ENCODE measurements around the gene RAB6C. TPM values are rescaled to one million over a fixed set of nuclear protein-coding genes. Genes with fewer than 3 reads are reported as not detected.
"Not testable (repeated sequence)": the region's sequence is repeated elsewhere in the genome, so short reads cannot be mapped to it uniquely, and the experiment has no call there.

RAB6C gene
- total and polyA plus RNA-seq, 10 of the 15 experiments (the other 5 are each of a cell fraction or from before 2014, with no cell fraction given), result not detected

GRCh38 chr2:129976969-129977368, 2.5 kb upstream of the RAB6C start:
- H3K9me3 ChIP-seq (replicated peaks; ENCODE audit: control insufficient read depth, insufficient read depth, low read length); POLR2A ChIA-PET; ATAC-seq; H3K4me1 ChIP-seq (ENCODE audit: control insufficient read depth, insufficient read depth, low read length); H3K36me3 ChIP-seq (ENCODE audit: control insufficient read depth in 2 of 2, insufficient read depth in 2 of 2, low read length in 1 of 2); in situ Hi-C loops (cut with MboI); H3K27ac ChIP-seq (ENCODE audit: control insufficient read depth, insufficient read depth); H3K4me2 ChIP-seq (ENCODE audit: control insufficient read depth, insufficient read depth); SMC1A ChIA-PET (ENCODE audit: uncharacterized antibody, unreplicated experiment); BruUV-seq (replicated peaks); CTCF ChIA-PET; H3K4me3 ChIP-seq; FAIRE-seq; H3K27me3 ChIP-seq (replicated peaks in 1 of 2; ENCODE audit: control insufficient read depth in 2 of 2, insufficient read depth in 2 of 2, low read length in 1 of 2); intact Hi-C loops (cut with micrococcal nuclease; ENCODE audit: unreplicated experiment); H2AFZ ChIP-seq (ENCODE audit: control insufficient read depth, low read depth, low read length); RAD21 ChIA-PET (ENCODE audit: unreplicated experiment); H3K79me2 ChIP-seq (ENCODE audit: control insufficient read depth, insufficient read depth, low read length); H4K20me1 ChIP-seq (ENCODE audit: control insufficient read depth, insufficient read depth); H3K9ac ChIP-seq (ENCODE audit: control insufficient read depth, insufficient read depth, low read length); DNase-seq (ENCODE audit: low read depth, low spot score): not testable (repeated sequence)
- 2% methylated on average over 3 of the region's 3 CpGs for WGBS (ENCODE audit: insufficient coverage, insufficient replicate concordance, low lambda C conversion rate, missing lambda C conversion rate)

GRCh38 chr2:129977986-129978385, 1.5 kb upstream of the RAB6C start:
- no peak overlapping the region for H2AFZ ChIP-seq (ENCODE audit: control insufficient read depth, low read depth, low read length)
- intact Hi-C loops (cut with micrococcal nuclease; ENCODE audit: unreplicated experiment), result no loop called here
- CTCF ChIA-PET, result no interaction called here

More at GRCh38 chr2:129977986-129978385, 1.5 kb upstream of the RAB6C start:
- FAIRE-seq (no peak), DNase-seq (ENCODE audit: low read depth, low spot score) (no peak), ATAC-seq (no peak)
- POLR2A ChIA-PET, result no interaction called here
- Histone ChIP-seq H3K27me3 (replicated peaks in 1 of 2; ENCODE audit: control insufficient read depth in 2 of 2, insufficient read depth in 2 of 2, low read length in 1 of 2) (no peaks in the 10 kb centered on the region; a peak in 1 of 4 replicates), H3K36me3 (ENCODE audit: control insufficient read depth in 2 of 2, insufficient read depth in 2 of 2, low read length in 1 of 2) (no peaks in the 10 kb centered on the region), H3K79me2 (ENCODE audit: control insufficient read depth, insufficient read depth, low read length) (no peaks in the 10 kb centered on the region), H3K4me1 (ENCODE audit: control insufficient read depth, insufficient read depth, low read length) (no peaks in the 10 kb centered on the region), H3K4me2 (ENCODE audit: control insufficient read depth, insufficient read depth) (no peak overlapping the region), H3K9me3 (replicated peaks; ENCODE audit: control insufficient read depth, insufficient read depth, low read length) (no peaks in the 10 kb centered on the region), H3K27ac (ENCODE audit: control insufficient read depth, insufficient read depth) (no peak overlapping the region), H3K9ac (ENCODE audit: control insufficient read depth, insufficient read depth, low read length) (no peak overlapping the region), H4K20me1 (ENCODE audit: control insufficient read depth, insufficient read depth) (no peaks in the 10 kb centered on the region), H3K4me3 (no peak overlapping the region)
- no peak for TF ChIP-seq SPI1 (IDR thresholded peaks at IDR 0.05; ENCODE audit: borderline replicate concordance, insufficient read depth, low read depth, low read length)
- TF ChIP-seq KDM1A (IDR thresholded peaks at IDR 0.05; ENCODE audit: borderline replicate concordance), result no peak
- no peak for TF ChIP-seq CEBPZ (IDR thresholded peaks at IDR 0.05; ENCODE audit: low read depth, low read length)
- TF ChIP-seq TARDBP (IDR thresholded peaks at IDR 0.05; ENCODE audit: borderline replicate concordance), result no peak
- TF ChIP-seq CREB1 (IDR thresholded peaks at IDR 0.05; ENCODE audit: low read depth), result no peak
- no peak for TF ChIP-seq POLR2A (IDR thresholded peaks at IDR 0.05; ENCODE audit: low read depth, low read length)
- no peak for TF ChIP-seq DPF2 (IDR thresholded peaks at IDR 0.05)
- no peak for TF ChIP-seq STAT3 (IDR thresholded peaks at IDR 0.05; ENCODE audit: low read depth, low read length)
- no peak for TF ChIP-seq SUZ12 (IDR thresholded peaks at IDR 0.05; ENCODE audit: unreplicated experiment)
- BruUV-seq (replicated peaks), result no TSS peak
- RAD21 ChIA-PET (ENCODE audit: unreplicated experiment), result no interaction called here
- WGBS (ENCODE audit: insufficient coverage, insufficient replicate concordance, low lambda C conversion rate, missing lambda C conversion rate), result 19% methylated on average over 4 of the region's 5 CpGs
- in situ Hi-C loops (cut with MboI), result no loop called here
- SMC1A ChIA-PET (ENCODE audit: uncharacterized antibody, unreplicated experiment), result no interaction called here

Measured in GM12878 (cell line).